Measurements from ENCODE around the gene PRAMEF17. TPM values are rescaled to one million over a fixed set of nuclear protein-coding genes. Genes with fewer than 3 reads are reported as not detected.
"Not testable (repeated sequence)": the region's sequence is repeated elsewhere in the genome, so short reads cannot be mapped to it uniquely, and the experiment has no call there.

The PRAMEF17 gene
- total RNA-seq, 4 donors from 2014 or later, result not detected

DNA sequence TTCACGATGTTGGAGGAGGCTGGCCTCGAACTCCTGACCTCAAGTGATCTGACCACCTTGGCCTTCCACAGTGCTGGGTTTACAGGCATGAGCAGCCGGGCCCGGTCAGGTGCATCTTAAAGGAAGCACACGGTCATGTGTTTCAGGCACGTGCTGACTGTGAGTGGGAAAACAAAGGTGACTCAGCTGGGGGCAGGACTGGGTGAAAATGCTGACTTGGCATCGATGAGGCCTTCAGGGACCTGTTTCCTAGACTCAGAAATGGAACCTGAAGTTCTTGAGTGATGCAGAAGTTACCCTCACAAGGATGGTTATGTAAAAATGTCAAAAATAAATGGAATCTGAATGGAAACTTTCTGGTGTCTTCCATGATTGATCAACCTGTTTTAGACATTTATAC is 3.6 kb downstream of the PRAMEF17 start:
- H3K9me3 ChIP-seq; H3K27me3 ChIP-seq; DNase-seq; H3K4me3 ChIP-seq (replicated peaks in 1 of 3); H3K36me3 ChIP-seq; intact Hi-C loops (cut with DNase I); H3K27ac ChIP-seq; H3K4me1 ChIP-seq: not testable (repeated sequence)
- 72 to 80% methylated on average over 7 of the region's 7 CpGs for WGBS, 2 donors

DNA sequence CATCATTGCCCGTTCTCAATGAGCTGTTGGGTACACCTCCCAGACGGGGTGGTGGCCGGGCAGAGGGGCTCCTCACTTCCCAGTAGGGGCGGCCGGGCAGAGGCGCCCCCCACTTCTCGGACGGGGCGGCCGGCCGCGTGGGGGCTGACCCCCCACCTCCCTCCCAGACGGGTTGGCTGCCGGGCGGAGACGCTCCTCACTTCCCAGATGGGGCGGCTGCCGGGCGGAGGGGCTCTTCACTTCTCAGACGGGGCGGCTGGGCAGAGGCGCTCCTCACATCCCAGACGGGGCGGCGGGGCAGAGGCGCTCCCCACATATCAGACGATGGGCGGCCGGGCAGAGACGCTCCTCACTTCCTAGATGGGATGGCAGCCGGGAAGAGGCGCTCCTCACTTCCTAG is 5.3 kb downstream of the PRAMEF17 start:
- DNase-seq; H3K9me3 ChIP-seq; H3K36me3 ChIP-seq; H3K27ac ChIP-seq; H3K4me1 ChIP-seq; intact Hi-C loops (cut with DNase I); H3K27me3 ChIP-seq; H3K4me3 ChIP-seq (replicated peaks in 1 of 3): not testable (repeated sequence)
- 79 to 94% methylated on average over 13 to 16 of the region's 32 CpGs for WGBS, 2 donors

- H3K27me3 ChIP-seq; H3K4me1 ChIP-seq; H3K36me3 ChIP-seq; H3K4me3 ChIP-seq (replicated peaks in 1 of 3); H3K27ac ChIP-seq; intact Hi-C loops (cut with DNase I); H3K9me3 ChIP-seq; DNase-seq: not testable (repeated sequence)
- WGBS, 2 donors, result 93 to 96% methylated on average over 12 to 16 of the region's 22 CpGs
Observed at GRCh38 chr1:13395311-13395710, 5.9 kb downstream of the PRAMEF17 start.

DNA sequence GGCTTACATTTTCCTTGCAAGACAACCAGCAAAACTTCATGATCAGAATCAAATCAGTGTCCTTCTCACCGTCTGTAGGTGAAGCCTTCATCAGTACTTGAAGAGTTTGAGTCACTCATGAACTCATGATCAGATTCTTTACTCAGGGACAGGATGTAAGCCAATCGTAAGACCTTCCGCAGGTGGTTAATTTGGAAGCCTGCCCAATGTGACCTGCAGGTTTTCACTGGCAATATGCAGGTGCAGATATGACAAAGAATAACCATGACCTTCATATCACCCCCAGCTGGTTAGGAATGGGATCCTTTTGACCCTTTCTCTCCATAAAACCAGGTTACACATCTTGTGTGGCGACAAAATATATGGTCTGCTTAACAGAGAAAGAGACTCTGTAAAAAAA is 18.4 kb downstream of the PRAMEF17 start:
- Histone ChIP-seq H3K4me3 (replicated peaks in 1 of 3) (no peak overlapping the region), H3K4me1 (no peaks in the 10 kb centered on the region), H3K27me3 (no peaks in the 10 kb centered on the region), H3K27ac (no peak overlapping the region), H3K36me3 (no peaks in the 10 kb centered on the region), H3K9me3 (no peaks in the 10 kb centered on the region)
- TF ChIP-seq POLR2A (IDR thresholded peaks at IDR 0.05) (no peak), CTCF (IDR thresholded peaks at IDR 0.05) (no peak)
- peak in 1 of 2 donors; percentile 3 for DNase-seq
- intact Hi-C loops (cut with DNase I), result no loop called here
- WGBS, 2 donors, result 39 to 60% methylated on average over 4 of the region's 4 CpGs

DNA sequence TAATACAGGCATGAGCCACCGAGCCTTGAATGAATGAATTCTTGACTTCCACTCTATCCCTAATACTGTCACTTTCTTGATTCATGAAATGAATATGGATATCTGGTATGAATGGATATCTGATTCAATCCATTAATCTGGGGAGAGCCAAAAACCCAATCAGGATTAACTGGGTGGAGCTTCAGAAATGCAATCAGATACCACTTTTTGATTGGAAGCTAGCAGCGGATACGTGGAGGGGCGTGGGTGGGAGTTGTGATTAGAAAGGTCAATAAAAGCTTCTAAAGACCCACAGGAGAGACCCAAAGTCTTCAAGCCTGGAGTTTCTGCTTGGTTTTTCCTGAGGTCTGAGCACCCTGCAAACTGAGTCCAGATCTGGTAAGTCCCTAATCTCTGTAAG is 20.7 kb downstream of the PRAMEF17 start, which contains the start of gene PRAMEF20:
PRAMEF20 (plus strand) TSS at position 301 of the 400 bp plus-strand sequence. CDS start 5,905 bp downstream, outside the sequence.
- H3K27ac ChIP-seq; H3K4me3 ChIP-seq (replicated peaks in 1 of 3); H3K4me1 ChIP-seq; H3K27me3 ChIP-seq; H3K9me3 ChIP-seq; H3K36me3 ChIP-seq; intact Hi-C loops (cut with DNase I); DNase-seq: not testable (repeated sequence)
- 65 to 91% methylated on average over 4 of the region's 4 CpGs for WGBS, 2 donors

DNA sequence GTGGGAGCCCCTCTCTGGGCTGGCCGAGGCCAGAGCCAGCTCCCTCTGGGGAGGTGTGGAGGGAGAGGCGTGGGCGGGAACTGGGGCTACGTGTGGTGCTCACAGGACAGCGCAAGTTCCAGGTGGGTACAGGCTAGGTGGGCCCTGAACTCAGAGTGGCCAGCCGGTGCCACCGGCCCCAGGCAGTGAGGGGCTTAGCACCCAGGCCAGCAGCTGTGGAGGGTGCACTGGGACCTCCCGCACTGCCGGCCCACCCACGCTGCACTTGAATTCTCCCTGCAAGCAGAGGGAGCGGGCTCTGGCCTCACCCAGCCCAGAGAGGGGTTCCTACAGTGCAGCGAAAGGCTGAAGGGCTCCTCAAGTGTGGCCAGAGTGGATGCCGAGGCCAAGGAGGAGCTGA is 41.1 kb downstream of the PRAMEF17 start:
- no peaks in the 10 kb centered on the region for H3K9me3 ChIP-seq
- no peak for DNase-seq
- H3K27me3 ChIP-seq, result no peaks in the 10 kb centered on the region
- TF ChIP-seq POLR2A (IDR thresholded peaks at IDR 0.05), result no peak
- no peak for TF ChIP-seq CTCF (IDR thresholded peaks at IDR 0.05)
- no peaks in the 10 kb centered on the region for H3K4me1 ChIP-seq
- H3K27ac ChIP-seq, result no peak overlapping the region
- WGBS, 2 donors, result 90 to 93% methylated on average over 9 to 13 of the region's 13 CpGs
- H3K4me3 ChIP-seq (replicated peaks in 1 of 3), result no peak overlapping the region
- intact Hi-C loops (cut with DNase I), result no loop called here
- H3K36me3 ChIP-seq, result no peaks in the 10 kb centered on the region

DNA sequence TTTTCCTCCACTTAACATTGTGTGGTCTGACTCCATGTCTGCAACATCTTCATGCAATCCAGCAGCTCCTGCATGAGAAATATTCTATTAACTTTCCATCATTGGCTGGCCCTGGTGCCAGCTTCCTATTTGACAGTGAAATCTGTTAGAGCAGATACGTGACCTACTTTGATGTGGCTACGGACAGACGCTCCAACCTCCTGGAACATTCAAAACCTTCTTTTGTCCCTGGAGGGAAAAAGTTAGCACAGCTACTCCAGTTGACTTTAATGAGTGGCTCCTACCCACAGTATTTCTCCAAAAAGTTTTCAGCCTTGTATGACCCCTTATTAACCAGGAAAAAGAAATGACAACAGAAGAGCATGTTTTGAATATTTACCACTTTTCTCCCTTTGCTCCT is 42.8 kb downstream of the PRAMEF17 start:
- TF ChIP-seq POLR2A (IDR thresholded peaks at IDR 0.05) (no peak), CTCF (IDR thresholded peaks at IDR 0.05) (no peak)
- Histone ChIP-seq H3K9me3 (no peaks in the 10 kb centered on the region), H3K27me3 (no peaks in the 10 kb centered on the region), H3K36me3 (no peaks in the 10 kb centered on the region), H3K4me1 (no peaks in the 10 kb centered on the region), H3K27ac (no peak overlapping the region), H3K4me3 (replicated peaks in 1 of 3) (no peak overlapping the region)
- DNase-seq, result no peak
- 64 to 86% methylated on average over 3 of the region's 3 CpGs for WGBS, 2 donors
- intact Hi-C loops (cut with DNase I), result no loop called here

GRCh38 chr1:13433694-13434358 is 44.4 kb downstream of the PRAMEF17 start:
- H3K36me3 ChIP-seq; H3K4me3 ChIP-seq (replicated peaks in 1 of 3); DNase-seq; H3K9me3 ChIP-seq; H3K27me3 ChIP-seq; intact Hi-C loops (cut with DNase I); H3K4me1 ChIP-seq; H3K27ac ChIP-seq: not testable (repeated sequence)
- 96% methylated on average over 9 to 14 of the region's 32 CpGs for WGBS, 2 donors
